ENCODE measurements around the gene MLLT6. TPM values are rescaled to one million over a fixed set of nuclear protein-coding genes. Genes with fewer than 3 reads are reported as not detected.
A peak's percentile ranks its signal among the peaks of the same experiment; 100 is the strongest.

The MLLT6 gene
- total and polyA plus RNA-seq, 2 of the 13 experiments (the other 11 are each of a cell fraction or from before 2014, with no cell fraction given), result 50.7 to 69.5 TPM

DNA sequence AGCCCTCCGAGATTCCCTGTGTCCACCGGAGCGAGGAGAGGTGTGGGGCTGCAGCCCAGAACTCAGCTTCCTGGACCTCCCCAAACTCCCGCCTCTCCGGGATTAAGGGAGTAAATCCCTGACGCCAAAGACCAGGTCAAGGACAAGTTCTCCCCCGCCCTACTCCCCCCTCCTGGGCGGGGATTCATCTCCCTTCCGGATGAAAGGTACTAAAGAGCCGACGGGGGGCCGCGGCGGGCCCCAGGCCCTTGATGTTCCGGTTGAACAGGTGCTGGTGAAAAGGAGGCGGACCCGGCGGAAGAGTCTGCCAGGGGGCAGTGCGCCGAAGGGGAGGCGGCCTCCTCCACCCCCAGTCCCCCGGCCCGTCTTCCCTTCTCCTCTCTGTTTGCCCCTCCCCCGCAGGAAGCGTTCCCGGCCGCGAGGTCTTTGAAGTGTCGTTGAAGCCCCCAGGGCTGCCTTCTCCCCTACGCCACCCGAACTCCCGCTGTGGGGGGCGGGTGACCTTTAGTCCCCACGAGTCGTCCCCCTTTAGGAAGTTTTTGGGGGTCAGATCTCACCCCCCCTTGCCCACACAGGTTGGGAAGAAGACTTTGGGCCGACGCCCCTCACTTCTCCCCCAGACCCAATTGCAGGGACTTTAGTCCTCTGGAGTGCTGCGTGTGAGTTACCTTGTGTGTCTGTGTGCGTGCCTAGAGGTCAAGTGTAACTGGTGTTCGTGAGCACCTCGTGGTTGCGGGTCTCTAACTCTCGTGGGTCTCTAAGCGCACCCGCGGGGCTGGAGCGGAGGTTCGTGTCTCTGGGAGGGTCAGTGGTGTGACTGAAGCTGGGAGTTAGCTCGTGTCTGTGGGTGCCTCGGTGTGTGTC is 1.1 kb upstream of the MLLT6 start:
- Histone ChIP-seq H3K4me1 (ENCODE audit: insufficient read depth, low read length) (peaks cover 64% of the 10 kb centered on the region), H3K4me2 (ENCODE audit: low read depth, low read length) (peak overlapping the region; percentile 99), H3K9me3 (ENCODE audit: low read length) (no peaks in the 10 kb centered on the region), H4K20me1 (ENCODE audit: insufficient read depth, low read length) (peaks cover 12% of the 10 kb centered on the region), H3K27me3 (ENCODE audit: control insufficient read depth in 1 of 2, insufficient read depth in 2 of 2, low read length in 2 of 2) (no peaks in the 10 kb centered on the region; a peak in 1 of 5 replicates), H3K36me3 (replicated peaks in 1 of 2; ENCODE audit: control insufficient read depth in 1 of 2, insufficient read depth in 2 of 2, low read length in 2 of 2) (peaks cover 4 to 17% of the 10 kb centered on the region in 2 experiments), H3K27ac (ENCODE audit: extremely low read length, insufficient read depth, low read length) (peak overlapping the region; percentile 99), H2AFZ (ENCODE audit: low read length) (no peak overlapping the region), H3K79me2 (ENCODE audit: insufficient read depth, low read length) (peaks cover 48% of the 10 kb centered on the region), H3K9ac (ENCODE audit: insufficient read depth, low read depth, low read length) (peak overlapping the region; percentile 100), H3K4me3 (replicated peaks in 1 of 3; ENCODE audit: insufficient read depth in 1 of 3, low read depth in 2 of 3, low read length in 3 of 3) (peak overlapping the region; percentile 71 to 99 (median 95))
- in situ Hi-C loops (cut with HindIII; ENCODE audit: extremely low pct_ligation_motif_present, low pct_unique_long_range_greater_than_20kb), result no loop called here
- intact Hi-C loops (cut with micrococcal nuclease; ENCODE audit: unreplicated experiment), result loop anchor here (1.0 kb wide), 1 partner anchor 47 kb away; no protein-coding TSS in a partner anchor
- DNase-seq (ENCODE audit: low spot score) (peak; percentile 100), ATAC-seq (peak; percentile 63), FAIRE-seq (no peak)
- TSS peak; percentile 41 for BruUV-seq (replicated peaks)
- ChIA-PET POLR2A (interaction anchor here (0.7 to 8.9 kb wide), 23 partner anchors 12 to 166 kb away, joined by 3 to 106 read pairs (median 6); partner anchors contain the start of genes CISD3, EPOP, LASP1 and PSMB3), CTCF (ENCODE audit: low intra/inter-chr PET ratio, low total read pairs) (interaction anchor here (0.7 to 1.8 kb wide), 2 partner anchors 26 to 27 kb away, joined by 3 to 4 read pairs; partner anchors contain the start of gene CISD3)
- under 1% methylated on average over 47 of the region's 50 CpGs for WGBS (ENCODE audit: low lambda C conversion rate)
- TF ChIP-seq PCBP1 (IDR thresholded peaks at IDR 0.05; ENCODE audit: borderline replicate concordance, low read depth, low read length), result peak; percentile 99
- 0 out of 2 replicates have a peak, but pooled peaks have one; percentile 9 for TF ChIP-seq ZNF713 (CRISPR knock-in tag; IDR thresholded peaks at IDR 0.05)
- no peak for TF ChIP-seq ZNF644 (CRISPR knock-in tag; IDR thresholded peaks at IDR 0.05; ENCODE audit: low read depth)
- peak; percentile 81 for TF ChIP-seq HHEX (CRISPR knock-in tag; IDR thresholded peaks at IDR 0.05)
- TF ChIP-seq, protein P1, sequence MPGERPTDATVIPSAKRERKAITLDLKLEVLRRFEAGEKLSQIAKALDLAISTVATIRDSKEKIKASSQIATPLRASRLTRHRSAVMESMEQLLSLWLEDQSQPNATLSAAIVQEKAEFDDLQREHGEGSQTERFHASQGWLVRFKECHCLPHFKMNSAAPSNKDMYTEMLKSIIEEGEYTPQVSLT (CRISPR knock-in tag; IDR thresholded peaks at IDR 0.05; ENCODE audit: borderline replicate concordance, low read depth), result 0 out of 2 replicates have a peak, but pooled peaks have one; percentile 46
- TF ChIP-seq, protein P2, sequence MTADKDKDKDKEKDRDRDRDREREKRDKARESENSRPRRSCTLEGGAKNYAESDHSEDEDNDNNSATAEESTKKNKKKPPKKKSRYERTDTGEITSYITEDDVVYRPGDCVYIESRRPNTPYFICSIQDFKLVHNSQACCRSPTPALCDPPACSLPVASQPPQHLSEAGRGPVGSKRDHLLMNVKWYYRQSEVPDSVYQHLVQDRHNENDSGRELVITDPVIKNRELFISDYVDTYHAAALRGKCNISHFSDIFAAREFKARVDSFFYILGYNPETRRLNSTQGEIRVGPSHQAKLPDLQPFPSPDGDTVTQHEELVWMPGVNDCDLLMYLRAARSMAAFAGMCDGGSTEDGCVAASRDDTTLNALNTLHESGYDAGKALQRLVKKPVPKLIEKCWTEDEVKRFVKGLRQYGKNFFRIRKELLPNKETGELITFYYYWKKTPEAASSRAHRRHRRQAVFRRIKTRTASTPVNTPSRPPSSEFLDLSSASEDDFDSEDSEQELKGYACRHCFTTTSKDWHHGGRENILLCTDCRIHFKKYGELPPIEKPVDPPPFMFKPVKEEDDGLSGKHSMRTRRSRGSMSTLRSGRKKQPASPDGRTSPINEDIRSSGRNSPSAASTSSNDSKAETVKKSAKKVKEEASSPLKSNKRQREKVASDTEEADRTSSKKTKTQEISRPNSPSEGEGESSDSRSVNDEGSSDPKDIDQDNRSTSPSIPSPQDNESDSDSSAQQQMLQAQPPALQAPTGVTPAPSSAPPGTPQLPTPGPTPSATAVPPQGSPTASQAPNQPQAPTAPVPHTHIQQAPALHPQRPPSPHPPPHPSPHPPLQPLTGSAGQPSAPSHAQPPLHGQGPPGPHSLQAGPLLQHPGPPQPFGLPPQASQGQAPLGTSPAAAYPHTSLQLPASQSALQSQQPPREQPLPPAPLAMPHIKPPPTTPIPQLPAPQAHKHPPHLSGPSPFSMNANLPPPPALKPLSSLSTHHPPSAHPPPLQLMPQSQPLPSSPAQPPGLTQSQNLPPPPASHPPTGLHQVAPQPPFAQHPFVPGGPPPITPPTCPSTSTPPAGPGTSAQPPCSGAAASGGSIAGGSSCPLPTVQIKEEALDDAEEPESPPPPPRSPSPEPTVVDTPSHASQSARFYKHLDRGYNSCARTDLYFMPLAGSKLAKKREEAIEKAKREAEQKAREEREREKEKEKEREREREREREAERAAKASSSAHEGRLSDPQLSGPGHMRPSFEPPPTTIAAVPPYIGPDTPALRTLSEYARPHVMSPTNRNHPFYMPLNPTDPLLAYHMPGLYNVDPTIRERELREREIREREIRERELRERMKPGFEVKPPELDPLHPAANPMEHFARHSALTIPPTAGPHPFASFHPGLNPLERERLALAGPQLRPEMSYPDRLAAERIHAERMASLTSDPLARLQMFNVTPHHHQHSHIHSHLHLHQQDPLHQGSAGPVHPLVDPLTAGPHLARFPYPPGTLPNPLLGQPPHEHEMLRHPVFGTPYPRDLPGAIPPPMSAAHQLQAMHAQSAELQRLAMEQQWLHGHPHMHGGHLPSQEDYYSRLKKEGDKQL (CRISPR knock-in tag; IDR thresholded peaks at IDR 0.05; ENCODE audit: low read depth), result peak; percentile 96
- TF ChIP-seq, protein P3, sequence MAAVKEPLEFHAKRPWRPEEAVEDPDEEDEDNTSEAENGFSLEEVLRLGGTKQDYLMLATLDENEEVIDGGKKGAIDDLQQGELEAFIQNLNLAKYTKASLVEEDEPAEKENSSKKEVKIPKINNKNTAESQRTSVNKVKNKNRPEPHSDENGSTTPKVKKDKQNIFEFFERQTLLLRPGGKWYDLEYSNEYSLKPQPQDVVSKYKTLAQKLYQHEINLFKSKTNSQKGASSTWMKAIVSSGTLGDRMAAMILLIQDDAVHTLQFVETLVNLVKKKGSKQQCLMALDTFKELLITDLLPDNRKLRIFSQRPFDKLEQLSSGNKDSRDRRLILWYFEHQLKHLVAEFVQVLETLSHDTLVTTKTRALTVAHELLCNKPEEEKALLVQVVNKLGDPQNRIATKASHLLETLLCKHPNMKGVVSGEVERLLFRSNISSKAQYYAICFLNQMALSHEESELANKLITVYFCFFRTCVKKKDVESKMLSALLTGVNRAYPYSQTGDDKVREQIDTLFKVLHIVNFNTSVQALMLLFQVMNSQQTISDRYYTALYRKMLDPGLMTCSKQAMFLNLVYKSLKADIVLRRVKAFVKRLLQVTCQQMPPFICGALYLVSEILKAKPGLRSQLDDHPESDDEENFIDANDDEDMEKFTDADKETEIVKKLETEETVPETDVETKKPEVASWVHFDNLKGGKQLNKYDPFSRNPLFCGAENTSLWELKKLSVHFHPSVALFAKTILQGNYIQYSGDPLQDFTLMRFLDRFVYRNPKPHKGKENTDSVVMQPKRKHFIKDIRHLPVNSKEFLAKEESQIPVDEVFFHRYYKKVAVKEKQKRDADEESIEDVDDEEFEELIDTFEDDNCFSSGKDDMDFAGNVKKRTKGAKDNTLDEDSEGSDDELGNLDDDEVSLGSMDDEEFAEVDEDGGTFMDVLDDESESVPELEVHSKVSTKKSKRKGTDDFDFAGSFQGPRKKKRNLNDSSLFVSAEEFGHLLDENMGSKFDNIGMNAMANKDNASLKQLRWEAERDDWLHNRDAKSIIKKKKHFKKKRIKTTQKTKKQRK (IDR thresholded peaks at IDR 0.05; ENCODE audit: low read length), result no peak
- TF ChIP-seq KDM6A (CRISPR knock-in tag; IDR thresholded peaks at IDR 0.05; ENCODE audit: low read depth), result peak; percentile 86
- TF ChIP-seq THAP11 (CRISPR knock-in tag; IDR thresholded peaks at IDR 0.05), result peak; percentile 90
- no peak for TF ChIP-seq NBN (conservative IDR thresholded peaks at IDR 0.05)
- no peak for TF ChIP-seq HMGA1 (CRISPR knock-in tag; conservative IDR thresholded peaks at IDR 0.05)
- TF ChIP-seq AGO2 (optimal IDR thresholded peaks at IDR 0.05; ENCODE audit: low read depth, low read length), result peak; percentile 99
- TF ChIP-seq KAT8 (CRISPR knock-in tag; IDR thresholded peaks at IDR 0.05), result peak; percentile 94
- TF ChIP-seq ZNF792 (CRISPR knock-in tag; IDR thresholded peaks at IDR 0.05), result peak; percentile 70
- TF ChIP-seq FOXA1 (IDR thresholded peaks at IDR 0.05), result no peak
- TF ChIP-seq FOXA1 (CRISPR knock-in tag; IDR thresholded peaks at IDR 0.05), result peak; percentile 71

Data from HepG2 (cell line).